ENCODE results near the gene TUBA8.

Gene TUBA8

GRCh38 chr22:18082467-18082866, 28.1 kb upstream of the TUBA8 start:
- Histone ChIP-seq H3K27me3 (ENCODE audit: insufficient read depth, low read length, poor library complexity) (no peaks in the 10 kb centered on the region), H3K27ac (ENCODE audit: low read length) (no peak overlapping the region), H3K9ac (ENCODE audit: low read depth, low read length) (no peak overlapping the region), H4K20me1 (ENCODE audit: insufficient read depth, low read length) (peaks cover 18% of the 10 kb centered on the region; the same call in 1 of the 2 replicates), H3K4me3 (ENCODE audit: low read depth in 1 of 2, low read length in 2 of 2) (no peak overlapping the region), H3K4me1 (ENCODE audit: insufficient read depth, low read length) (peaks cover 22% of the 10 kb centered on the region), H3K36me3 (ENCODE audit: insufficient read depth, low read length) (peaks cover 76% of the 10 kb centered on the region), H3K9me3 (ENCODE audit: insufficient read depth, low read length, severe bottlenecking) (no peaks in the 10 kb centered on the region), H2AFZ (ENCODE audit: low read depth, low read length) (no peak overlapping the region), H3K79me2 (ENCODE audit: insufficient read depth, low read length) (peaks cover 64% of the 10 kb centered on the region), H3K4me2 (ENCODE audit: insufficient read depth, low read length) (no peak overlapping the region)
- TF ChIP-seq EZH2 (IDR thresholded peaks at IDR 0.05; ENCODE audit: borderline replicate concordance, low read depth, low read length, severe bottlenecking), result no peak
- TF ChIP-seq CTCF (IDR thresholded peaks at IDR 0.05; ENCODE audit: borderline replicate concordance, extremely low read depth, low read length, poor library complexity, severe bottlenecking), result no peak
- DNase-seq (no peak), ATAC-seq (ENCODE audit: insufficient read depth, low read depth) (no peak)

GRCh38 chr22:18083406-18083805, 27.2 kb upstream of the TUBA8 start:
- Histone ChIP-seq H3K79me2 (ENCODE audit: insufficient read depth, low read length) (peaks cover 60% of the 10 kb centered on the region), H3K9ac (ENCODE audit: low read depth, low read length) (no peak overlapping the region)
- ATAC-seq (ENCODE audit: insufficient read depth, low read depth), result no peak

GRCh38 chr22:18085188-18085587, 25.4 kb upstream of the TUBA8 start:
- no peak overlapping the region for H3K27ac ChIP-seq (ENCODE audit: low read length)
- H3K4me2 ChIP-seq (ENCODE audit: insufficient read depth, low read length), result no peak overlapping the region
- no peaks in the 10 kb centered on the region for H3K9me3 ChIP-seq (ENCODE audit: insufficient read depth, low read length, severe bottlenecking)
- peaks cover 89% of the 10 kb centered on the region for H3K36me3 ChIP-seq (ENCODE audit: insufficient read depth, low read length)
- H3K79me2 ChIP-seq (ENCODE audit: insufficient read depth, low read length), result peaks cover 42% of the 10 kb centered on the region
- peaks cover 6% of the 10 kb centered on the region; the same call in 1 of the 2 replicates for H3K4me1 ChIP-seq (ENCODE audit: insufficient read depth, low read length)
- peaks cover 26% of the 10 kb centered on the region; the same call in 1 of the 2 replicates for H4K20me1 ChIP-seq (ENCODE audit: insufficient read depth, low read length)
- ATAC-seq (ENCODE audit: insufficient read depth, low read depth), result no peak
- H3K9ac ChIP-seq (ENCODE audit: low read depth, low read length), result no peak overlapping the region
- DNase-seq, result no peak
- no peak overlapping the region for H3K4me3 ChIP-seq (ENCODE audit: low read depth in 1 of 2, low read length in 2 of 2)
- no peaks in the 10 kb centered on the region for H3K27me3 ChIP-seq (ENCODE audit: insufficient read depth, low read length, poor library complexity)
- no peak overlapping the region for H2AFZ ChIP-seq (ENCODE audit: low read depth, low read length)
- TF ChIP-seq EZH2 (IDR thresholded peaks at IDR 0.05; ENCODE audit: borderline replicate concordance, low read depth, low read length, severe bottlenecking), result no peak
- TF ChIP-seq CTCF (IDR thresholded peaks at IDR 0.05; ENCODE audit: borderline replicate concordance, extremely low read depth, low read length, poor library complexity, severe bottlenecking), result no peak

More at GRCh38 chr22:18083406-18083805, 27.2 kb upstream of the TUBA8 start:
- H3K4me2 ChIP-seq (ENCODE audit: insufficient read depth, low read length), result no peak overlapping the region
- H2AFZ ChIP-seq (ENCODE audit: low read depth, low read length), result no peak overlapping the region
- H4K20me1 ChIP-seq (ENCODE audit: insufficient read depth, low read length), result peaks cover 24% of the 10 kb centered on the region; the same call in 1 of the 2 replicates
- H3K27ac ChIP-seq (ENCODE audit: low read length), result no peak overlapping the region
- H3K9me3 ChIP-seq (ENCODE audit: insufficient read depth, low read length, severe bottlenecking), result no peaks in the 10 kb centered on the region
- no peak for TF ChIP-seq EZH2 (IDR thresholded peaks at IDR 0.05; ENCODE audit: borderline replicate concordance, low read depth, low read length, severe bottlenecking)
- TF ChIP-seq CTCF (IDR thresholded peaks at IDR 0.05; ENCODE audit: borderline replicate concordance, extremely low read depth, low read length, poor library complexity, severe bottlenecking), result no peak
- no peak overlapping the region for H3K4me3 ChIP-seq (ENCODE audit: low read depth in 1 of 2, low read length in 2 of 2)
- no peaks in the 10 kb centered on the region for H3K27me3 ChIP-seq (ENCODE audit: insufficient read depth, low read length, poor library complexity)
- H3K36me3 ChIP-seq (ENCODE audit: insufficient read depth, low read length), result peaks cover 85% of the 10 kb centered on the region
- DNase-seq, result no peak
- H3K4me1 ChIP-seq (ENCODE audit: insufficient read depth, low read length), result peaks cover 22% of the 10 kb centered on the region

Data from DND-41 (cell line).